NCI-H345 treated with DMSO at 0.1 percent for 48 hours (cell line): Measurements from ENCODE around the gene EP400.

ENCODE experiments used
- DNase-seq: peaks from one replicate; lab custom pipeline; 2025; ENCODE audit not compliant: unreplicated experiment; lab: John Stamatoyannopoulos, UW

Gene EP400

GRCh38 chr12:131949431-131950181, at the start of gene EP400:
Gene EP400, plus strand, starts transcription at chr12:131949942. Its CDS starts 10,678 bp downstream, at chr12:131960620.
- peak; percentile 75 for DNase-seq

GRCh38 chr12:131900397-131900796, 49.3 kb upstream of the EP400 start:
- DNase-seq, result no peak

GRCh38 chr12:131901431-131902331, 48.1 kb upstream of the EP400 start:
- DNase-seq, result no peak

DNA sequence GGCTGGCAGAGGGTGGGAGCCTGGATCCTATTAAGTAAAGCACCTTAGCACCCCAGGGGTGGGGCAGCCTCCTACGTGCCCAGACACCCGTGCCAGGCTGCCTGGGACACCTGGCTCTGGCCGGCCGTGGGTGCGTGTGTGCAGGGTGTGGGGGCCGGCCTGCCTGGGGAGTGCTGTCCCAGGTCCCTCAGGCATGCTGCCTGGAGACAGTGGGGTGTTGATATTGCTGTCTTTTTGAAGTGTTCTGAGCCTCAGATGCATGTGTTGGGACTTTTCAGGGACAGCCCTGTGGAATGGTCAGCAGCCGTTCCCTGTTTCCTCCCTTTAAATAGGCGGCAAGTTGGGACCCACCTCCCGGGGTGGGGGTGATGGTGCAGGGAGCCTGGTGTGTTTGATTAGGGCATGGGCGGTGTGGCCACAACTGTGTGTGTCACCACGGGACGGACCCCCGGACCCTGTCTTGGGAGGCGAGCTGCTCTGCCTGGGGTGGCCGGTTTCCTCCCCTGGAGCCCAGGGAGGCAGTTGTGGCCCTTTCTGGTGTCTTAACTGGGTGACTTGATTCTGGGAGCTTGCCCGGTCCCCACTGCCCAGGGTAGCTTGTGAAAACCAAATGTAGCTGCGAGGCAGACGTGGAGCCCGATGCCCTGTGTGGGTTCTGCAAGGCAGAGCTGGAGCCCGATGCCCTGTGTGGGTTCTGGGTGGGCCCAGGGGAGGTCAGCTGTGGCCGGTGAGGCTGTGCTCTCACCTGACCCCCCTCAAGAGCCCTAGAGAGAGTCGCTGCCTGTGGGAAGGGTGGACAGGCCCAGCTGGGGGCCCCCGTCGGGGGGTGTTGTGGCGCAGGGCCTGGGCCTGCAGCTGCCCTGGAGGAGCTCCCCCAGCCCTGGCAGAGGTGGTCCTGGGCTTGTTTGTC, 47.2 kb upstream of the EP400 start:
- no peak for DNase-seq

DNA sequence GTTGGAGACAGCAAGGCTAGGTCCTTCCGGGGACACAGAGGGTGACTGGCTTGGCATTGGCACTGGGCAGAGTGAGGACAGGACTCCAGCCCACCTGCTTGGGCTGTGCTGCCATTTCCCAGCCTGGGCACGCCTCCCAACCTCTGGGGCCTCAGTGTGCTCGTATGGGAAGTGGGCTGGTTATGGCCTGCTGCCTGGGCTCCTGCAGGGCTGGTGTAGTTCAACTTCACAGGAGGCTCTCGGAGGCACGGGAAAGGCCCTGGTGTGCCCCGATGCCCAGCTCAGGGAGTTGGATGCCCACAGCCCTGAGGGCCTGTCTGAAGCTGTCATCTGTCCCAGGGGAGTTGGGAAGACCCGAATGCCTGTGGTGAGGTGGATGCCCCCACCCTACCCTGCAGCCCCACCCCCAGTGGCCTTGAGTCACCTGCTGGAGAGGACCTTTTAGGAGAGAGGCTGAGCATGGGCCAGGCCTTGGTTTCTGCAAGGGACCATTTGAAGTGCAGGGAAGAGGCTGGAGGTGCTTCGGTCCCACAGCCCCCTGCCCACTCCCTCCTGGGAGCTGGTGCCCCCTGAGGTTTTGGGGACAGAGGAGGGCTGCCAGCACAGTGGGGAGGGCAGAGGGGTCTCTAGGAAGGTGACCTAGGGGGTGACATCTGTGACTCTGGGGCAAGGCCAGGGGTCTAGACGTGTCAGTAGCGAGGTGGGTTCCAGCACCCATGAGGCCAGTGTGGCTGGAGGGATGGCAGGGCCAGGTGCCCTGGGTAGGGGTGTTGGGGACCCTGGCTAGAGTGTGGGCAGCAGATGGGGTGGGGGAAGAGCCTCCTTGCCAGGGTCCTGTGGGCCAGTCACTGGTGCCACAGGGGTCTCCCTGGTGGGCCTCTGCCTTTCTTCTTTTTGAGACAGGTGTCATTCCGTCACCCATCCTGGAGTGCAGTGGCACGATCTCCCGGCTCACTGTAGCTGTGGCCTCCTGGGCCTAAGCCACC, 46.2 kb upstream of the EP400 start:
- DNase-seq, result no peak

DNA sequence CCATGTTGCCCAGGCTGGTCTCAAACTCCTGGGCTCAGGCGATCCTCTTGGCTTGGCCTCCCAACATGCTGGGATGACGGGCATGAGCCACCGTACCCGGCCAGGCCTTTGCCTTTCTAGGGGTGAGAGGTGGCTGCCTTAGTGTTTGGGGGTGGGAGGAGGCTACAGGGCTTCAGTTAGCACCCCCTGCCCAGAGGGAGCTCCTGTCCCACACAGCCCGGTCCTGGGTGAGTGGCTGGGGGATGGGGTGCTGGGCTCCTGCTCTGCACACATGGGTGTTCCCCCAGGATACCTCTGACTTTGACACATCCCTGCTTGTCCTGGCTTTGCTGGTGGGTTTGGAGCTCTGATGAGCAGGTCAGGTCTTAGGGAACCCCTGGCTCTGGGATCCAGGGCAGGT, 45.4 kb upstream of the EP400 start:
- DNase-seq, result no peak

DNA sequence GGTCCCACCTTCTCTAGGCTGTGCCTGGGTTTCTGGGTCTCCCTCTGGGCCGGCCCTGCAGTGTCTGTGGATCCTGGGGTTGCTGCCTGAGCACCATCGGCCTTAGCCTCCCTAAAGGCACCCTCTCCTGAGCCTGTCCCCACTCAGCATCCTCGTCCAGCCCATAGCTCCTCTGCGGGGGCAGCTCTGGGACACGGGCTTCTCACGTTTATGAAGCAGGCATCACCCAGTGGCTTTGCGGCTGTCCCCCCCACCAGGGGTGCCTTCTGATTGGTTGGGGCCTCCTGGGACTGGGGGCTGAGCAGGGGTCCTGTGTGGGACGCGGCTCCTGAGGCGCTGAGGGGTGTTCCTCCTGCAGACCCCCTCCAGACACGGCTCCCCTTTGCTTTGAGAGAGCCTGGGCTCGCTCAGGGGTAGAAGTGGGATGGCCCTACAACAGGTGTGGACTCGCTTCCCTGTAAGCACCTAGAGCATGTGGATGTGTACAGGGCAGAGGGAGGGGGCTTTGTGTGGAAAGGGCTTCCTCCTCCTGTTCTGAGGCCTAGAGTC, 44.6 kb upstream of the EP400 start:
- no peak for DNase-seq

- no peak for DNase-seq
Measured at GRCh38 chr12:131905630-131906091, 44.1 kb upstream of the EP400 start.

- DNase-seq, result no peak
Measured at GRCh38 chr12:131907379-131908091, 42.2 kb upstream of the EP400 start.

GRCh38 chr12:131908092-131909080, 41.4 kb upstream of the EP400 start:
- DNase-seq, result no peak

DNA sequence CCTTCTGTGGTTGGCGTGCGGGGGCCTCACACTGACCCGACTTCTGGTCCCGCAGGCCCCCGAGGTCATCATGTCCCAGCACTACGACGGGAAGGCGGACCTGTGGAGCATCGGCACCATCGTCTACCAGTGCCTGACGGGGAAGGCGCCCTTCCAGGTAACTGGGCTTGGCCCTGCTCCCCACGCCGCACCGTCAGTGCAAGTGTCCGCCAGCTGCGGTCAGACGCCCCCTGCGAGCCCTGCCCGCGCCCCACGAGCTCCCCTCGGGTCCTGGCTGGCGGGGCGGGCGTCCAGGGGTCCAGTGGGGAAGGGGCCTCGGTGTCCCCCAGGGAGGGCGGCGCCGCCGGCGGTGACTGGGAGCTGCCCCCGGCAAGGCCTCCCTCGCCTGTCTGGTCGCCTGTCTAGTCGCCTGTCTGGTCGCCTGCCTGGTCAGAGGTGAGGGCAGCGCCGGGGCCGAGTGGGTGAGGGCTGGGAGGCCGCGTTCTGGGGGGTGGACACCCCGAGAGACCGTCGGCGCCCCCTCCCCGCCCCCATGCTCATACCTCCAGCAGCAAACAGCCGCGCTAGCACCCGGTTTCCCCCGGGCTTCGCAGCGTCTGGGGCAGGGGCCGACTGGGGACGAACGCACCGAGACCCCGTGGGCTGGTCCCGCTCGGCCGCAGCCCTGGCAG, 40.5 kb upstream of the EP400 start:
- no peak for DNase-seq

GRCh38 chr12:131909752-131910219, 40.0 kb upstream of the EP400 start:
- no peak for DNase-seq

DNA sequence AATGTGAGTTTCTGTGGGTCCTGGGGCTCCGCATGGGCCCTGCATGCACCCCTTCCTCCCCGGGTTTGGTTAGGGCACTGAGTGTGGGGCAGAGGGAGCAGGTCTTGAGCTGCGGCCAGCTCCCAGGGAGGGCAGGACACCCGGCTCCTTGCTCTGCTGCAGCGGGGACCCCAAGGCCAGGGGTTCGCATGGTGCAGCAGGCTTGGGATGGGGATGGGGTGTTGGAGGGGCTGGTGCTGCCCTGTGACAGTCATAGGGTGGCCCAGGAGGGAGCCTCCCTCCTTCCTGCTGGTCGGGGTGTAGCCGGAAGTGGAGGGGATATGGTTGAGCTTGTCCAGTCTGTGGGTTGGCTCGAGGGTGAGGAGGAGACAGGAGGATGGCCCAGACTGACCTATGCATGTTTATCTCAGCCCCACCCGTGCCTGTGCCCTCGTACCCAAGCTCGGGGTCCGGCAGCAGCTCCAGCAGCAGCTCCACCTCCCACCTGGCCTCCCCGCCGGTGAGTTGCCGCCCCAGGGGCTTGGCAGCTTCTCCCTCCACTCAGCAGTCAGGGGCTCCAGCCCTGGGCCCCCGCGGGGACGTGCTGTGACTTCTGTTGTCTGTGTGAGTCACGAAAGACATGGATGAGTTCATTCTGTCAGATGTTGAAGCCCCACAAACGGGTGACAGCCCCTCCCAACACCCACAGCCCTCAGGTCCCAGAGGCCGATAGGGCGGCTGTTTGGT, 39.3 kb upstream of the EP400 start:
- DNase-seq, result no peak

DNA sequence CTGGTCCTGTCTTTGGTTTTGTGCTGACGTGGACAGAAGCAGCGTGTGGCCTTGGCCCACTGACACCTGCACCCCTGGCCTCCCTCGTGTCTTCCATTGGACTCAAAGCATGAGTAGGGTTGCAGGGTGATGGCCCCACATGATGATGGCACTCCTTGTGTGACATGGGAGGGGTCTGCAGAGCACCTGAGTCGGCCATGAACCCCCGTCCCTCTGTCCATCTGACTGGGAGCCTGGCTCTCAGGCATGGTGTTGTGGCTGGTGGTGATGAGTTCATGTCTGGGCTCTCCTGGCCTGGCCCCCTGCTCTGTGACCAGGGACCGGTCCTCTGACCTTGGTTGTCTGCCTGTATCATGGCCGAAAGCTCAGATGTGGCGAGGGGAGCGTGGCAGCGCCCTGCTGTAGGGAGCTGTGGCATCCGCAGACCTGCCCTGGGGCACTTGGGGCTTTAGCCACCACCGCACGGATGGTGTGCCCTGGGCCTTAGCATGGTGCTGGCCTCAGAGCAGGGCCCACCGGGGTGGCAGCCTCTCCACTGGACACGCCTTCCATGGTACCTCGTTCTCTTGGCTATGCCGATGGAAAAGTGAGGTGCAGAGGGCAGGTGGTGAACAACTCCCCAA, 38.6 kb upstream of the EP400 start:
- no peak for DNase-seq

DNA sequence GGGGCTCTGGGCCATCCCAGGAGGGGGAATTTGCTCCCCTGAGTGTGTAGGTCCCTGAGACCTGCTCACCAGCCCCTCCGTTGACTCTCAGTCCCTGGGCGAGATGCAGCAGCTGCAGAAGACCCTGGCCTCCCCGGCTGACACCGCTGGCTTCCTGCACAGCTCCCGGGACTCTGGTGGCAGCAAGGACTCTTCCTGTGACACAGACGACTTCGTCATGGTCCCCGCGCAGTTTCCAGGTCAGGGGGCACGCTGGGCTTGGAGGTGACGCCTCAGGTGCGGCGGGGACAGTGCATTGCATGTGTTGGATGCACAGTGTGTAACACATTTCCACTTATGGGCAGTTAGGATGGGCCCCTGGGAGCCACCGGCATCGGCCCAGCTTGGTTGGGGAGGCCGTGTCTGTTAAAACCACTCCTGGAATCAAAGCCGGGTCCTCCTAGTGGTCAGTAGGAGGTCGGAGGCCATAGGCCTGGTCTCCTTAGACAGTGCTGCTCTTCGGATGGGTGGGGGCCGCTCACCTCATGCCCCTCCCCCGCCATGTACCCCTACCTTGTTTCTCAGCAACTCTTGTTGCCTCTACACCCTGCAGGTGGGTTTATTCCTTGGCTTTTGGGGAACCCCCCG, 37.8 kb upstream of the EP400 start:
- no peak for DNase-seq
